ENCODE measurements around the gene NUDT7.

Gene NUDT7

GRCh38 chr16:77782694-77783093, 60.4 kb downstream of the NUDT7 start:
- DNase-seq = peak in 3 of 4 experiments; percentile 11 to 28 (median 15)

- peak in 2 of 4 experiments; percentile 8 to 23 for DNase-seq
Observed at GRCh38 chr16:77784441-77785372, 62.4 kb downstream of the NUDT7 start.

- no peak for DNase-seq
Observed at GRCh38 chr16:77785373-77785764, 63.1 kb downstream of the NUDT7 start.

- no peak for DNase-seq
Observed at GRCh38 chr16:77786186-77786847, 64.0 kb downstream of the NUDT7 start.

- no peak for DNase-seq
Observed at GRCh38 chr16:77787452-77787851, 65.1 kb downstream of the NUDT7 start.

- DNase-seq = peak; percentile 9 to 36 (median 18)
Observed at GRCh38 chr16:77788181-77789084, 66.1 kb downstream of the NUDT7 start, which contains the start of gene VAT1L. TSS of gene VAT1L (plus strand) at chr16:77788564. CDS start at chr16:77788683, 119 bp downstream.

- peak in 1 of 4 experiments; percentile 3 for DNase-seq
Observed at GRCh38 chr16:77789085-77790008, 67.0 kb downstream of the NUDT7 start.

- DNase-seq = no peak
Observed at GRCh38 chr16:77790009-77790372, 67.7 kb downstream of the NUDT7 start.

GRCh38 chr16:77790912-77791311, 68.6 kb downstream of the NUDT7 start:
- no peak for DNase-seq
